Endothelial cell of umbilical vein (primary cell): ENCODE measurements around the gene NKD1. TPM values are rescaled to one million over a fixed set of nuclear protein-coding genes. Genes with fewer than 3 reads are reported as not detected.

Experiments used
- BruUV-seq: library from RNA; stranded (reverse); fragments of 400-500 nt; replicated peaks from 2 replicates; lab custom pipeline; 2021; lab: Mats Ljungman, UMichigan
- CTCF ChIA-PET: fragments of 300-600, 350-600 bp; sonication (Branson Sonifier 250); formaldehyde crosslinking; loops from one replicate; lab custom pipeline; 2021; ENCODE audit warnings: antibody characterized with exemption, inconsistent platforms; lab: Charles Lee
- POLR2A ChIA-PET: fragments of 300-600, 350-600 bp; sonication (Branson Sonifier 250); formaldehyde crosslinking; loops from one replicate; lab custom pipeline; 2021; ENCODE audit warnings: antibody characterized with exemption, inconsistent platforms; lab: Charles Lee
- DNase-seq: peaks from one replicate; pipeline ENCODE4 v3.0.0-alpha.2; 2011; ENCODE audit warnings: low read depth, low spot score
- FAIRE-seq: peaks from 2 replicates; lab custom pipeline; 2011; peaks lifted over from hg19 to GRCh38; lab: Jason Lieb, UNC
- H2AFZ ChIP-seq: 2 replicates; pipeline ENCODE4 v1.6.0; 2012; ENCODE audit warnings: low read depth, low read length, control low read depth, inconsistent platforms
- H3K27ac ChIP-seq: 2 replicates; pipeline ENCODE4 v1.5.1; 2011; ENCODE audit warnings: low read depth, mild to moderate bottlenecking, control low read depth, low read length, moderate library complexity; ENCODE audit not compliant: insufficient read depth
- H3K27me3 ChIP-seq, 2 experiments: 2 replicates each; pipeline versions ENCODE4 v1.6.0 to v1.6.1; 2011; ENCODE audit warnings: low read length in 2 of 2, mixed read lengths in 1 of 2; ENCODE audit not compliant: control insufficient read depth in 2 of 2, insufficient read depth in 2 of 2
- H3K36me3 ChIP-seq, 2 experiments: 2 replicates in 1 of 2; 3 replicates in 1 of 2; pipeline ENCODE4 v1.5.1; 2011; ENCODE audit warnings: low read length in 2 of 2, mild to moderate bottlenecking in 1 of 2, moderate library complexity in 1 of 2; ENCODE audit not compliant: control insufficient read depth in 2 of 2, insufficient read depth in 2 of 2; ENCODE audit errors: extremely low read depth in 1 of 2
- H3K4me1 ChIP-seq: 3 replicates; pipeline ENCODE4 v1.5.1; 2011; ENCODE audit warnings: mild to moderate bottlenecking, low read length; ENCODE audit not compliant: control insufficient read depth, insufficient read depth; ENCODE audit errors: extremely low read depth
- H3K4me2 ChIP-seq: 2 replicates; pipeline ENCODE4 v1.6.1; 2011; ENCODE audit warnings: low read length, control low read depth, mixed read lengths; ENCODE audit not compliant: insufficient read depth
- H3K4me3 ChIP-seq, 3 experiments: fragments of 200-600 bp in 1 of 3; sonication (generic), shearing (Covaris generic) in 1 of 3; replicated peaks in 1 of 3; 2 replicates each; pipeline ENCODE4 v1.5.1; 2011 to 2016; ENCODE audit warnings: control low read depth in 3 of 3, low read length in 3 of 3, mild to moderate bottlenecking in 2 of 3, inconsistent platforms in 1 of 3, low read depth in 1 of 3, moderate library complexity in 1 of 3; ENCODE audit not compliant: insufficient read depth in 1 of 3
- H3K79me2 ChIP-seq: 2 replicates; pipeline ENCODE4 v1.6.0; 2012; ENCODE audit warnings: low read length, inconsistent platforms; ENCODE audit not compliant: control insufficient read depth, insufficient read depth
- H3K9ac ChIP-seq: replicated peaks from 2 replicates; pipeline ENCODE3; 2011; ENCODE audit warnings: low read length, control low read depth; ENCODE audit not compliant: insufficient read depth; ENCODE audit errors: extremely low read depth
- H3K9me1 ChIP-seq: replicated peaks from 3 replicates; pipeline ENCODE4 v1.6.0; 2011; ENCODE audit warnings: mild to moderate bottlenecking, low read length; ENCODE audit not compliant: control insufficient read depth, insufficient read depth; ENCODE audit errors: extremely low read depth
- H3K9me3 ChIP-seq: replicated peaks from 2 replicates; pipeline ENCODE4 v1.5.1; 2012; ENCODE audit warnings: low read length, inconsistent platforms; ENCODE audit not compliant: control insufficient read depth, insufficient read depth
- H4K20me1 ChIP-seq: replicated peaks from 2 replicates; pipeline ENCODE3; 2011; ENCODE audit warnings: mild to moderate bottlenecking, low read length; ENCODE audit not compliant: control insufficient read depth, insufficient read depth; ENCODE audit errors: extremely low read depth
- CTCF ChIP-seq, 2 donors: IDR thresholded peaks; 1 replicate in 1 of 2; 2 replicates in 1 of 2; pipeline ENCODE4 v1.5.1; 2011; ENCODE audit warnings: low read length in 2 of 2, mild to moderate bottlenecking in 2 of 2, moderate library complexity in 2 of 2, control low read depth in 1 of 2, inconsistent platforms in 1 of 2, low read depth in 1 of 2; ENCODE audit not compliant: insufficient read depth in 1 of 2; ENCODE audit errors: extremely low read depth in 1 of 2
- EZH2 ChIP-seq: IDR thresholded peaks from 2 replicates; pipeline ENCODE4 v1.6.1; 2012; ENCODE audit warnings: borderline replicate concordance, low read depth, mild to moderate bottlenecking, moderate library complexity, low read length, inconsistent platforms; ENCODE audit not compliant: severe bottlenecking
- FOS ChIP-seq: IDR thresholded peaks from 2 replicates; pipeline ENCODE4 v1.6.1; 2011; ENCODE audit warnings: mild to moderate bottlenecking, low read length, moderate library complexity, borderline replicate concordance; ENCODE audit not compliant: insufficient read depth
- GATA2 ChIP-seq: IDR thresholded peaks from 2 replicates; pipeline ENCODE4 v1.7.0; 2011; ENCODE audit warnings: low read depth, mild to moderate bottlenecking, moderate library complexity, mixed read lengths, low read length; ENCODE audit not compliant: insufficient read length, insufficient read depth
- JUN ChIP-seq: IDR thresholded peaks from 2 replicates; pipeline ENCODE4 v1.6.1; 2011; ENCODE audit warnings: borderline replicate concordance, low read depth; ENCODE audit not compliant: insufficient read length, insufficient read depth
- MAX ChIP-seq: IDR thresholded peaks from 2 replicates; pipeline ENCODE4 v1.6.1; 2011; ENCODE audit not compliant: insufficient read depth, insufficient read length
- MYC ChIP-seq: IDR thresholded peaks from one replicate; pipeline ENCODE4 v1.6.1; 2011; ENCODE audit warnings: mild to moderate bottlenecking, low read depth, low read length
- POLR2A ChIP-seq: IDR thresholded peaks from 2 replicates; pipeline ENCODE4 v1.6.1; 2012; ENCODE audit warnings: low read depth, mild to moderate bottlenecking, control low read depth, low read length
- POLR2AphosphoS5 ChIP-seq: IDR thresholded peaks from 2 replicates; pipeline ENCODE4 v1.6.1; 2012; ENCODE audit warnings: low read depth, mild to moderate bottlenecking, control low read depth, low read length, moderate library complexity; ENCODE audit not compliant: insufficient read depth
- dilution Hi-C: fragments of 300-500 bp; cut with MboI; formaldehyde crosslinking; loops from one replicate; pipeline ENCODE4 v1.15.0; 2019; ENCODE audit warnings: low sequenced_read_pairs; ENCODE audit not compliant: extremely low pct_ligation_motif_present
- intact Hi-C: fragments of 100-400 bp; cut with micrococcal nuclease; formaldehyde crosslinking; loops from one replicate; pipeline ENCODE4 v1.10.0; 2022
- polyA plus RNA-seq, 4 experiments: library from polyadenylated mRNA; depleted of rRNA in 3 of 4; stranded (reverse) in 3 of 4; unstranded in 1 of 4; fragments of >200 nt; gene quantifications; 2 replicates each; pipeline versions ENCODE4 v1.2.1 to v1.2.3, GENCODE V29; 2011 to 2012; ENCODE audit warnings: missing spikeins in 1 of 4
- total RNA-seq: library from RNA; stranded (reverse); gene quantifications from 2 replicates; pipeline ENCODE4 v1.2.3, GENCODE V29; 2021

Gene NKD1
- total and polyA plus RNA-seq, 2 donors (not counting 3 experiments of a cell fraction or from before 2014, with no cell fraction given) = not detected

DNA sequence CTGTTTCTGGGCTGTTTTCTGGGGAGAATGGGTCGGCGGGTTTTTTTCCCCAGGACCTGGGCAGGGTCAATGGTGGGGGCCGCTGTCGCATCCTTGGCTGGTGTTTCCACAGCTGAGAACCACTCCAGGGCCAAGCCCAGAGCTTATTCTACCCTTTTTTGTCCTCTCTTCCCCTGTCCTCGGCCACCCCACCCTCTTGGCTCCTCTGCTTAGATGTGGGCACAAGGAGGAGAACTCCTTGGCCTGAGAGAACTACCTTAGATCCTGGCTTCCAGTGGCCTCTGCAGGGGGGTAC lies 149.2 kb downstream of the NKD1 start:
- no peaks in the 10 kb centered on the region for H4K20me1 ChIP-seq
- TF ChIP-seq MYC (no peak), MAX (no peak), CTCF (IDR thresholded peaks at IDR 0.05; ENCODE audit: extremely low read depth in 1 of 2, insufficient read depth in 1 of 2, low read depth in 1 of 2, low read length in 2 of 2) (no peak)
- no peak overlapping the region for H3K9ac ChIP-seq

DNA sequence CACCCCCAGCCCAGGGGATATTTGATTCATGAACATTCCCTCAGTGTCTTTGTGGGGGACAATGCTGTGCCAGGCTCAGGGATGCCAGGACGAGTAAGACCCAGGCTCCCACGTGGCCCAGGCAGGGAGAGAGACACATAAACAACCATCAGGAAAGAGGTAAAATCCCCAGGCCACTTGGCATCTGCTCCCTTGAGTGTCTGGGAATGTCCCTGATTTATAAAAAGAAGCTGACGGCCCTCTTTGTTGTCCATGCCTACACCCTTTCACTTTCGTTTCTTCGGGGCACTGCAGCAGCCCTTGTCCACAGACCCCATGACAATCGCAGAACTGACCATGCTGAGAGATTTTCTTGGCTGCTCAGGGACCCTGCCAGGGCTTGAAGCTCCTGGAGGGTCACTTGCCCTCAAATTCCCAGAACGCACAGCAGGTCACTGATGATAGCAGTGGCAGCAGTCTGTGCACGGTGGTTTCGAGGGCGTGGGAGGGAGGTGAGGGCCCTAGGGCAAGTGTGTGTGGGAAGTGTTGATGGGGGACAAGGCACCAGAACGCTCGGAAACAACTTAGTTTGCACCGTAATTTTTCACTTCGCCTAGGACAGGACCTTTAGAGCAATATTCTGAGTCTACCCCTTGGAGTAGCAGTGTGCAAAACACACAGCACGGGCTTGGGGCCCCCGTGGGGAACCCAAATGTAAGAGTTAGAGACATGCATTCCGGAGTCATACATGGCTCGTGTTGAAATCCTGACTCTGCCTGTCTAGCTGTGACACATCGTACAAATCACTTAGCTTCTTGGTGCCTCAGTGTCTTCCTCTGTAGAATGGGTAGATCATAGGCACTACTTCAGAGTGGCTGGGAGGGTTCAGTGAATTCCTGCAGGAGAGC lies 149.9 kb downstream of the NKD1 start:
- Histone ChIP-seq H3K36me3 (no peaks in the 10 kb centered on the region), H3K4me2 (no peak overlapping the region), H3K27ac (no peak overlapping the region), H2AFZ (peak overlapping the region; percentile 3), H3K9me3 (no peaks in the 10 kb centered on the region), H3K79me2 (no peaks in the 10 kb centered on the region), H3K27me3 (no peaks in the 10 kb centered on the region), H3K9ac (no peak overlapping the region), H4K20me1 (no peaks in the 10 kb centered on the region), H3K4me1 (no peaks in the 10 kb centered on the region), H3K9me1 (no peaks in the 10 kb centered on the region), H3K4me3 (no peak overlapping the region)
- ChIA-PET CTCF (interaction anchor here (0.8 to 2.7 kb wide), 2 partner anchors 33 to 108 kb away, joined by 4 to 10 read pairs; no protein-coding TSS in a partner anchor), POLR2A (no interaction called here)
- FAIRE-seq (no peak), DNase-seq (peak; percentile 39)
- BruUV-seq = no TSS peak
- TF ChIP-seq JUN (no peak), EZH2 (no peak), GATA2 (no peak), POLR2AphosphoS5 (no peak), POLR2A (no peak), MAX (no peak), MYC (no peak), FOS (no peak), CTCF (IDR thresholded peaks at IDR 0.05; ENCODE audit: extremely low read depth in 1 of 2, insufficient read depth in 1 of 2, low read depth in 1 of 2, low read length in 2 of 2) (no peak)
- intact Hi-C loops (no loop called here), dilution Hi-C loops (no loop called here)

More for the DNA sequence above, 149.2 kb downstream of the NKD1 start:
- Histone ChIP-seq H3K27me3 (no peaks in the 10 kb centered on the region), H3K79me2 (no peaks in the 10 kb centered on the region), H3K9me1 (no peaks in the 10 kb centered on the region), H3K9me3 (no peaks in the 10 kb centered on the region), H2AFZ (no peak overlapping the region), H3K4me2 (no peak overlapping the region), H3K4me1 (no peaks in the 10 kb centered on the region), H3K36me3 (no peaks in the 10 kb centered on the region), H3K4me3 (no peak overlapping the region), H3K27ac (no peak overlapping the region)
- no peak for FAIRE-seq
- dilution Hi-C loops (no loop called here), intact Hi-C loops (no loop called here)
- BruUV-seq = no TSS peak
- ChIA-PET CTCF (interaction anchor here (1.4 to 2.7 kb wide), 2 partner anchors 32 to 109 kb away, joined by 6 to 10 read pairs; no protein-coding TSS in a partner anchor), POLR2A (no interaction called here)
- DNase-seq = no peak
